ENCODE data around the gene CACNA1H. TPM values are rescaled to one million over a fixed set of nuclear protein-coding genes. Genes with fewer than 3 reads are reported as not detected.

The CACNA1H gene
- total RNA-seq, 6 experiments from 2014 or later, result 0.56 to 14.0 (median 5.0) TPM

DNA sequence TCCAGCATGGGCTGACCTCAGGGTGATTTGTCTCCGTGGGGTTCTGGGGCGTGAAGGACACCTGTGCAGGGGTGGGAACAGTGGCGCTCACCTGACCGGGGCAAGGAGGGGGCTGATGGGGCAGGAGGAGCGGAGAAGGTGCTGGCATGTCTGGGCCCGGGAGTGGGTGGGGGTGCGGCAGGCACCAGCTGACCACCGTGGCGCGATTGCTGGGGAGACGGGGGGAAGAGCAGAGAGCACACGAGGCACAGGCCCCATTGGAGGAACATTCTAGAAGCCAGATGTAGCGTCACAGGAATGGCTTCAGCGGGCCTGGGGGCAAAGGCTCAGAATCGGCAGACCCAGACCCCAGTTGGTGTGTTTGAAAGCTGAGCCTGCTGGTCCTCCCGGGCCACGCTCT, 12.1 kb downstream of the CACNA1H start:
- no peak for DNase-seq
- H3K36me3 ChIP-seq, result no peaks in the 10 kb centered on the region
- H3K27me3 ChIP-seq, result no peaks in the 10 kb centered on the region
- no peak for ATAC-seq
- H3K4me1 ChIP-seq, result peaks cover 0 to 14% (median 6%) of the 10 kb centered on the region in 4 donors
- H3K27ac ChIP-seq, result no peak overlapping the region
- H3K4me3 ChIP-seq, result no peak overlapping the region
- no peaks in the 10 kb centered on the region for H3K9me3 ChIP-seq
- TF ChIP-seq, protein P1, sequence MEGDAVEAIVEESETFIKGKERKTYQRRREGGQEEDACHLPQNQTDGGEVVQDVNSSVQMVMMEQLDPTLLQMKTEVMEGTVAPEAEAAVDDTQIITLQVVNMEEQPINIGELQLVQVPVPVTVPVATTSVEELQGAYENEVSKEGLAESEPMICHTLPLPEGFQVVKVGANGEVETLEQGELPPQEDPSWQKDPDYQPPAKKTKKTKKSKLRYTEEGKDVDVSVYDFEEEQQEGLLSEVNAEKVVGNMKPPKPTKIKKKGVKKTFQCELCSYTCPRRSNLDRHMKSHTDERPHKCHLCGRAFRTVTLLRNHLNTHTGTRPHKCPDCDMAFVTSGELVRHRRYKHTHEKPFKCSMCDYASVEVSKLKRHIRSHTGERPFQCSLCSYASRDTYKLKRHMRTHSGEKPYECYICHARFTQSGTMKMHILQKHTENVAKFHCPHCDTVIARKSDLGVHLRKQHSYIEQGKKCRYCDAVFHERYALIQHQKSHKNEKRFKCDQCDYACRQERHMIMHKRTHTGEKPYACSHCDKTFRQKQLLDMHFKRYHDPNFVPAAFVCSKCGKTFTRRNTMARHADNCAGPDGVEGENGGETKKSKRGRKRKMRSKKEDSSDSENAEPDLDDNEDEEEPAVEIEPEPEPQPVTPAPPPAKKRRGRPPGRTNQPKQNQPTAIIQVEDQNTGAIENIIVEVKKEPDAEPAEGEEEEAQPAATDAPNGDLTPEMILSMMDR (IDR thresholded peaks at IDR 0.05), result no peak
- no peak for TF ChIP-seq POLR2A (IDR thresholded peaks at IDR 0.05)
- 89% methylated on average over 8 of the region's 17 CpGs for WGBS (ENCODE audit: insufficient coverage, low coverage, low lambda C conversion rate, missing lambda C conversion rate)
- intact Hi-C loops (cut with DNase I), result no loop called here

DNA sequence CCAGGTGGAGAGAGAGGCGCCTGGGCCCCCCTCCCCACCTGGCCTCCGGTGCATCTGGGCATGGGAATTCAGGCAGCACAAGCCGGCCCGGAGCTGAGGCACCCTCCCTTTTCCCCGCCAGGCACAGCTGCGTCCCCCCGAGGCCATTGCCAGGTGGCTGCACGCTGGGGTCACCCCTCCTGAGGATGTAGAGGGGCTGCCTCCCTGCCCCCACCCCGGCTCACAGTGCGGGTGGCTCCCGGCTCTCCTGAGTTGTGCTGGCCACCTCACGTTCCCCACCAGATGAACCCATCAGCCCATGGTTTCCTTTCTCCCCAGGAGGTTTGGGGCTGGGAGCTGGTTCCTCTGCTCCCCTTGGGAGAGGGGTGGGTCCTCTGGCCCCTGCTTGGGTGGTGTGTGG, 12.6 kb downstream of the CACNA1H start:
- Histone ChIP-seq H3K36me3 (no peaks in the 10 kb centered on the region), H3K27ac (no peak overlapping the region), H3K4me1 (peaks cover 0 to 8% (median 3%) of the 10 kb centered on the region in 4 donors), H3K27me3 (no peaks in the 10 kb centered on the region), H3K4me3 (no peak overlapping the region), H3K9me3 (no peaks in the 10 kb centered on the region)
- WGBS (ENCODE audit: insufficient coverage, low coverage, low lambda C conversion rate, missing lambda C conversion rate), result no CpG with 5 or more reads among the region's 12 CpGs
- TF ChIP-seq, protein P1 (IDR thresholded peaks at IDR 0.05), result no peak
- no peak for TF ChIP-seq POLR2A (IDR thresholded peaks at IDR 0.05)
- no peak for DNase-seq
- ATAC-seq, result no peak
- intact Hi-C loops (cut with DNase I), result no loop called here

DNA sequence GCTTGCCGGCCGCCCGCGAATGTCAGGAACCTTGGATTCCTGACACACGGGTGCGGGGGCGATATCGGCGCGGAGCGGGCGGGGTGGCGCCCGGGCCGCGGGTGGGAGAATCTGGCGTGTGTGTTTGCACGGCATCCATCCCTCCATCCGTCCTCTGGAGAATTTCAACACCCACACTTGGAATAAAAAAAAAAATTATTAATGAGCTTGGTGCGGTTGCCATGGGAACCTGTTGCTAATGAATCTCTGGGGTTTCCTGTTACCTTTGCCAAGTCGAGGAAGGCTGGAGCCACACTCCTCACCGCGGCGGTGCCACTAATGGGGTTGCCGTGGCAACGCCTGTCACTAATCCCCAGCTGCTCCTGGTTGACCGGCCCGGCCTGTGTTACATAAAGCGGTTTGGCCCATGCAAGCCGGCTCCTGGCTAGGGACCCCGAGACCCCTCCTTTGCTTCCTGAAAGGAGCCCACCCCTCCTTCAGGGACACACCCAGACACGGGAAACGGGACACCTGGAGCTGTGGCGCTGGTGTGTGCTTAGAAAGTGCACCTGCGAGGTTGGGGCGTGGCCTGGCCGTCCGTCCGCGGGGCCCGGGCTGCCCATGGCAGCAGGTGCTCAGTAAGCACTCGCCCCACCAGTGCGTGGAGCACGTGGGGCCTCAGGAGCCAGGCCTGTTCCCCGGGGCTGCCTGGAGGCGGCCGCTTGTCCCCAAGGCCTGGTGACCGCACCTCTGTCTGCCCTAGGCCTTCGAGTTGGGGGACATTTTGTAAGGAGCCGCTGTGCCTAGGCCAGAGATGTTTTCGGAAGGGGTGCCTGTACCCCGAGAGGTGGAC, 14.6 kb downstream of the CACNA1H start:
- Histone ChIP-seq H3K36me3 (no peaks in the 10 kb centered on the region), H3K4me1 (no peaks in the 10 kb centered on the region), H3K4me3 (no peak overlapping the region), H3K9me3 (no peaks in the 10 kb centered on the region), H3K27me3 (no peaks in the 10 kb centered on the region), H3K27ac (no peak overlapping the region)
- no peak for ATAC-seq
- no peak for DNase-seq
- WGBS (ENCODE audit: insufficient coverage, low coverage, low lambda C conversion rate, missing lambda C conversion rate), result 83% methylated on average over 15 of the region's 52 CpGs
- TF ChIP-seq, protein P1 (IDR thresholded peaks at IDR 0.05), result no peak
- no peak for TF ChIP-seq POLR2A (IDR thresholded peaks at IDR 0.05)
- intact Hi-C loops (cut with DNase I), result no loop called here

DNA sequence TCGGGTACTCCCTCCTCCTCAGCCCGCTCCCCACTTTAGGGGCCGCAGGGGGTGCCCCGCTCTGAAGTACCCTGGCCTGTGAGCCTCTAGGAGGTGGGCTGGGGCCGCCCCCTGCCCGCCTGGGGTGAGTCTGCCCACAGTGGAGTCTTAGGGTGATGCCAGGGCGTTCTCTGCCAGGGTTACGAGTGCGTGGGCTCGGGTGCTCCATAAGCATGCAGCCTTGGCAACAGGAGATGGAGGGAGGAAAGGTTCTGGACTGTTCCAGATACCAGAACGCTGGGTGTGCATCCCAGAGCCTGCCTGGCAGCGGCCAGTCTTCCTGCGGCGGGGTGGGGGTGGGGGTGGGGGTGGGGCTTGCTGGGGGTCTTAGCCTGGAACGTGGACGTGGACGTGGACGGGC, 15.9 kb downstream of the CACNA1H start:
- DNase-seq (no peak), ATAC-seq (no peak)
- Histone ChIP-seq H3K27ac (no peak overlapping the region), H3K27me3 (no peaks in the 10 kb centered on the region), H3K9me3 (no peaks in the 10 kb centered on the region), H3K4me1 (no peaks in the 10 kb centered on the region), H3K4me3 (no peak overlapping the region), H3K36me3 (no peaks in the 10 kb centered on the region)
- no CpG with 5 or more reads among the region's 18 CpGs for WGBS (ENCODE audit: insufficient coverage, low coverage, low lambda C conversion rate, missing lambda C conversion rate)
- TF ChIP-seq, protein P1 (IDR thresholded peaks at IDR 0.05), result no peak
- intact Hi-C loops (cut with DNase I), result no loop called here

Data from right lobe of liver (tissue), 6 donors.